GM12878 (cell line): Measurements from ENCODE around the gene DCAF15. TPM values are rescaled to one million over a fixed set of nuclear protein-coding genes. Genes with fewer than 3 reads are reported as not detected.

ENCODE experiments used
- ATAC-seq: fragments of 200-7000 bp; cut with Tn5 transposase; 3 replicates; pipeline ENCODE4 v1.9.1; 2020; ENCODE audit warnings: mild to moderate bottlenecking, moderate library complexity
- BruUV-seq: library from RNA; stranded (reverse); fragments of 400-500 nt; replicated peaks from 2 replicates; lab custom pipeline; 2021; lab: Mats Ljungman, UMichigan
- CTCF ChIA-PET: fragments of 300-600 bp; sonication (Branson Sonifier 250); formaldehyde crosslinking; extraction: SDS; loops from one replicate; lab custom pipeline; 2021; ENCODE audit warnings: inconsistent platforms; lab: Yijun Ruan, JAX
- POLR2A ChIA-PET: fragments of 350-600 bp; formaldehyde crosslinking; extraction: SDS; loops from one replicate; lab custom pipeline; 2021; ENCODE audit warnings: inconsistent platforms; lab: Charles Lee
- RAD21 ChIA-PET: fragments of 300-600 bp; sonication (Branson Sonifier 250); formaldehyde crosslinking; loops from one replicate; lab custom pipeline; 2023; ENCODE audit warnings: antibody characterized with exemption; ENCODE audit not compliant: unreplicated experiment; lab: Charles Lee
- SMC1A ChIA-PET: fragments of 300-600 bp; sonication (Branson Sonifier 250); formaldehyde crosslinking; loops from one replicate; lab custom pipeline; 2023; ENCODE audit not compliant: unreplicated experiment, uncharacterized antibody; lab: Charles Lee
- DNase-seq: peaks from one replicate; pipeline ENCODE4 v3.0.0-alpha.2; 2011; ENCODE audit warnings: low read depth, low spot score
- FAIRE-seq: peaks from 3 replicates; lab custom pipeline; 2011; peaks lifted over from hg19 to GRCh38; lab: Jason Lieb, UNC
- H2AFZ ChIP-seq: 2 replicates; pipeline ENCODE4 v1.6.0; 2011; ENCODE audit warnings: low read depth, low read length, control low read depth; ENCODE audit not compliant: control insufficient read depth
- H3K27ac ChIP-seq: 2 replicates; pipeline ENCODE4 v1.5.1; 2011; ENCODE audit warnings: control low read depth; ENCODE audit not compliant: control insufficient read depth, insufficient read depth
- H3K27me3 ChIP-seq, 2 experiments: replicated peaks in 1 of 2; 2 replicates each; pipeline versions ENCODE4 v1.6.0 to v1.6.1; 2011; ENCODE audit warnings: low read length in 1 of 2; ENCODE audit not compliant: control insufficient read depth in 2 of 2, insufficient read depth in 2 of 2
- H3K36me3 ChIP-seq, 2 experiments: 2 replicates each; pipeline ENCODE4 v1.5.1; 2011; ENCODE audit warnings: low read length in 1 of 2; ENCODE audit not compliant: control insufficient read depth in 2 of 2, insufficient read depth in 2 of 2
- H3K4me1 ChIP-seq: 2 replicates; pipeline ENCODE4 v1.6.1; 2011; ENCODE audit warnings: mild to moderate bottlenecking, low read length, moderate library complexity, mixed read lengths; ENCODE audit not compliant: control insufficient read depth, insufficient read depth
- H3K4me2 ChIP-seq: 2 replicates; pipeline ENCODE4 v1.6.0; 2011; ENCODE audit warnings: control low read depth; ENCODE audit not compliant: control insufficient read depth, insufficient read depth
- H3K4me3 ChIP-seq: fragments of 200-600 bp; sonication (generic); 2 replicates; pipeline ENCODE4 v1.5.1; 2016
- H3K79me2 ChIP-seq: 2 replicates; pipeline ENCODE4 v1.6.0; 2011; ENCODE audit warnings: low read length; ENCODE audit not compliant: control insufficient read depth, insufficient read depth
- H3K9ac ChIP-seq: 2 replicates; pipeline ENCODE4 v1.8.0; 2011; ENCODE audit warnings: low read length, control low read depth, mixed read lengths; ENCODE audit not compliant: control insufficient read depth, insufficient read depth
- H3K9me3 ChIP-seq: replicated peaks from 3 replicates; pipeline ENCODE4 v1.5.1; 2011; ENCODE audit warnings: mild to moderate bottlenecking, low read length; ENCODE audit not compliant: control insufficient read depth, insufficient read depth
- H4K20me1 ChIP-seq: 2 replicates; pipeline ENCODE4 v1.6.0; 2011; ENCODE audit not compliant: control insufficient read depth, insufficient read depth
- ASH2L ChIP-seq: fragments of 300-600, 200-600 bp; sonication (generic); IDR thresholded peaks from 2 replicates; pipeline ENCODE4 v1.6.1; 2017; ENCODE audit warnings: low read depth, mild to moderate bottlenecking, borderline replicate concordance
- ATF7 ChIP-seq: fragments of 450-650 bp; IDR thresholded peaks from 2 replicates; pipeline ENCODE4 v1.6.1; 2016; ENCODE audit warnings: low read depth, mild to moderate bottlenecking
- BCL11A ChIP-seq: IDR thresholded peaks from 2 replicates; pipeline ENCODE4 v1.6.1; 2011; ENCODE audit warnings: low read depth, low read length
- BHLHE40 ChIP-seq, 2 experiments: fragments of 450-650 bp in 1 of 2; IDR thresholded peaks; 2 replicates each; pipeline ENCODE4 v1.6.1; 2011 to 2017; ENCODE audit warnings: low read depth in 2 of 2, borderline replicate concordance in 1 of 2, improper control_type of control experiment in 1 of 2, low read length in 1 of 2, mild to moderate bottlenecking in 1 of 2
- DPF2 ChIP-seq: fragments of 450-650 bp; IDR thresholded peaks from 2 replicates; pipeline ENCODE4 v1.6.1; 2017; ENCODE audit warnings: mild to moderate bottlenecking
- E4F1 ChIP-seq: fragments of 450-650 bp; IDR thresholded peaks from 2 replicates; pipeline ENCODE4 v1.6.1; 2018; ENCODE audit warnings: borderline replicate concordance, mild to moderate bottlenecking; ENCODE audit not compliant: partially characterized antibody
- IKZF1 ChIP-seq: fragments of 450-650 bp; conservative IDR thresholded peaks from 2 replicates; pipeline ENCODE4 v1.6.1; 2017; ENCODE audit warnings: antibody characterized with exemption, mild to moderate bottlenecking
- LARP7 ChIP-seq: fragments of 450-650 bp; IDR thresholded peaks from 2 replicates; pipeline ENCODE4 v1.6.1; 2017; ENCODE audit warnings: mild to moderate bottlenecking
- NFIC ChIP-seq: IDR thresholded peaks from 2 replicates; pipeline ENCODE4 v1.6.1; 2012; ENCODE audit warnings: low read depth, mild to moderate bottlenecking, inconsistent platforms, low read length, moderate library complexity
- NKRF ChIP-seq: fragments of 450-650 bp; conservative IDR thresholded peaks from 2 replicates; pipeline ENCODE4 v1.6.1; 2017; ENCODE audit warnings: mild to moderate bottlenecking, moderate library complexity
- SIN3A ChIP-seq: IDR thresholded peaks from 2 replicates; pipeline ENCODE4 v1.6.1; 2012; ENCODE audit warnings: low read depth, low read length, improper control_type of control experiment
- SUPT20H ChIP-seq: IDR thresholded peaks from 2 replicates; pipeline ENCODE4 v1.6.1; 2011; ENCODE audit warnings: low read depth, mild to moderate bottlenecking, low read length, moderate library complexity, borderline replicate concordance; ENCODE audit not compliant: control insufficient read depth
- WRNIP1 ChIP-seq: IDR thresholded peaks from 2 replicates; pipeline ENCODE4 v1.6.1; 2011; ENCODE audit warnings: low read depth, low read length, improper control_type of control experiment, borderline replicate concordance
- ZNF274 ChIP-seq: IDR thresholded peaks from one replicate; pipeline ENCODE4 v1.8.0; 2011; ENCODE audit not compliant: insufficient read length, insufficient read depth
- WGBS: methylation state at CpG from one replicate; pipeline ENCODE4 v1.1.6; 2016; ENCODE audit warnings: low lambda C conversion rate; ENCODE audit not compliant: insufficient replicate concordance, insufficient coverage; ENCODE audit errors: missing lambda C conversion rate; 5-methylcytosine and 5-hydroxymethylcytosine counted together
- in situ Hi-C: fragments of 300-500 bp; cut with MboI; formaldehyde crosslinking; loops from 9 replicates; pipeline ENCODE4 v1.14.3; 2018; ENCODE audit warnings: mixed read lengths
- intact Hi-C: fragments of 100-400 bp; cut with micrococcal nuclease; formaldehyde crosslinking; loops from one replicate; pipeline ENCODE4 v1.14.2; 2022; ENCODE audit not compliant: unreplicated experiment
- polyA plus RNA-seq, 11 experiments: library from polyadenylated mRNA; depleted of rRNA in 4 of 11; unstranded in 6 of 11; stranded (reverse) in 5 of 11; fragments of >200 nt; fragmentation: Nextera tagmentation in 4 of 11; fragmentation: Illumina TruSeq in 1 of 11; extraction: Ambion mirVana in 4 of 11; extraction: Trizol in 1 of 11; gene quantifications; 1 replicate in 1 of 11; 2 replicates in 10 of 11; pipeline versions ENCODE4 v1.2.1 to v1.2.3, GENCODE V29; 2011 to 2016; ENCODE audit warnings: inconsistent platforms in 2 of 11, missing spikeins in 2 of 11, low read depth in 1 of 11
- total RNA-seq, 4 experiments: library from RNA; depleted of rRNA in 3 of 4; stranded (reverse); fragments of >200 nt in 3 of 4; fragmentation: Illumina TruSeq in 1 of 4; extraction: Trizol in 1 of 4; gene quantifications; 2 replicates each; pipeline versions ENCODE4 v1.2.1 to v1.2.3, GENCODE V29; 2013 to 2021

Gene DCAF15
- total and polyA plus RNA-seq, 10 of the 15 experiments (the other 5 are each of a cell fraction or from before 2014, with no cell fraction given) = 0.16 to 63.4 (median 26.6) TPM

- Histone ChIP-seq H3K9ac (no peak overlapping the region), H3K36me3 (peaks cover 0 to 3% of the 10 kb centered on the region in 2 experiments; a peak in 3 of 4 replicates), H3K4me3 (no peak overlapping the region), H4K20me1 (no peaks in the 10 kb centered on the region), H3K79me2 (no peaks in the 10 kb centered on the region), H3K9me3 (no peaks in the 10 kb centered on the region), H3K27me3 (no peaks in the 10 kb centered on the region), H3K27ac (no peak overlapping the region), H3K4me1 (no peaks in the 10 kb centered on the region), H3K4me2 (no peak overlapping the region), H2AFZ (no peak overlapping the region)
- WGBS = 88% methylated on average over 11 of the region's 22 CpGs
- ChIA-PET POLR2A (interaction anchor here (0.6 to 1.4 kb wide), 2 partner anchors 11 to 38 kb away, joined by 3 read pairs; partner anchors contain the start of gene IL27RA), SMC1A (interaction anchor here (1.6 kb wide), 1 partner anchor 9 kb away, joined by 6 read pairs; no protein-coding TSS in a partner anchor), RAD21 (interaction anchor here (1.2 kb wide), 1 partner anchor 10 kb away, joined by 3 read pairs; no protein-coding TSS in a partner anchor), CTCF (interaction anchor here (0.5 to 1.2 kb wide), 2 partner anchors 65 to 91 kb away, joined by 3 to 4 read pairs; no protein-coding TSS in a partner anchor)
- ATAC-seq (no peak), FAIRE-seq (no peak), DNase-seq (no peak)
- in situ Hi-C loops = no loop called here
- no TSS peak for BruUV-seq
- TF ChIP-seq BHLHE40 (IDR thresholded peaks at IDR 0.05; ENCODE audit: borderline replicate concordance in 1 of 2, low read depth in 2 of 2, low read length in 1 of 2) = no peak
- no peak for TF ChIP-seq ASH2L
- no peak for TF ChIP-seq IKZF1
- TF ChIP-seq ATF7 = no peak
- no peak for TF ChIP-seq NFIC
- TF ChIP-seq SIN3A = no peak
- TF ChIP-seq NKRF = no peak
- TF ChIP-seq BCL11A = no peak
- no peak for TF ChIP-seq E4F1
- no peak for TF ChIP-seq WRNIP1
- TF ChIP-seq LARP7 = no peak
- no peak for TF ChIP-seq DPF2
- TF ChIP-seq SUPT20H = no peak
- TF ChIP-seq ZNF274 = no peak
- intact Hi-C loops = no loop called here
These were observed 41.4 kb downstream of the DCAF15 start for GRCh38 chr19:13993590-13994300.
